NOMO-1 (cell line): ENCODE results near the gene ZNF423.

Source experiments
- DNase-seq, 2 experiments: peaks; one replicate each; lab custom pipeline; 2025; ENCODE audit not compliant: unreplicated experiment in 2 of 2; lab: John Stamatoyannopoulos, UW

ZNF423 gene

DNA sequence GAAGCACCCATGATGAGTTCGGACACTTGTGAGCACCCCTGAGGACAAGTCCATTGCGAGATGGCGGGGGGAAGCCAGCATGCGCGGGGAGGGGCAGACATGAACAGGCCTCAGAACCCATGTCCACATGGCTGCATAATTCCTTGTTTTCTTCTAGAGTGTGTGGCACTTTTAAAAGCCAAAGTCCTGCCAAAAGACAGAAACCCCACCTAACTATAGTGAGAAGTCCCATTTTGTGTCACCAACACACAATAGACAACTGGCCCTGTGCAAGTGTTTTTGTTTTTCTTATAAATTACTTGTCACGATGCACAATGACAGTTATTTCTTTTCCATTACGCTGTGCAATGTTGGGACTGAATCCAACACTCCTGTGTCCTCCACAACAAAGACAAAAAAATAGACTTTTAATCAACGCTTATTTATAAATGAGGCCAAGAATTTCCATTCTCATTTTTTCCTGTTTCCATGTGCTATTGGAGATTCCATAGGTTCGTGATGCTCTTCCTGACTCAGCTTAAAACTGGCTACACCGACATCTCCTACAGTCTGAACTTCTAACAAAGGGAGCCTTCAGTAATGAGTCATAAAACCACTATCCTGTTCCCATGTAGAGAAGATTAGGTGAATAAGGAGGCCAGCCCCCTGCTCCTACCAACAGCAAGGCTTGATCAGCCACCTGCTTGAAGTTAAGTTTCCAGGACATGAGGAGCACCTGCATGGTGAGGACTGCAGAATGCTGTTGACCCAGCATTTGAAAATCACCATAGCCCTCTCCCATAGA lies 98.9 kb downstream of the ZNF423 start:
- no peak for DNase-seq

DNA sequence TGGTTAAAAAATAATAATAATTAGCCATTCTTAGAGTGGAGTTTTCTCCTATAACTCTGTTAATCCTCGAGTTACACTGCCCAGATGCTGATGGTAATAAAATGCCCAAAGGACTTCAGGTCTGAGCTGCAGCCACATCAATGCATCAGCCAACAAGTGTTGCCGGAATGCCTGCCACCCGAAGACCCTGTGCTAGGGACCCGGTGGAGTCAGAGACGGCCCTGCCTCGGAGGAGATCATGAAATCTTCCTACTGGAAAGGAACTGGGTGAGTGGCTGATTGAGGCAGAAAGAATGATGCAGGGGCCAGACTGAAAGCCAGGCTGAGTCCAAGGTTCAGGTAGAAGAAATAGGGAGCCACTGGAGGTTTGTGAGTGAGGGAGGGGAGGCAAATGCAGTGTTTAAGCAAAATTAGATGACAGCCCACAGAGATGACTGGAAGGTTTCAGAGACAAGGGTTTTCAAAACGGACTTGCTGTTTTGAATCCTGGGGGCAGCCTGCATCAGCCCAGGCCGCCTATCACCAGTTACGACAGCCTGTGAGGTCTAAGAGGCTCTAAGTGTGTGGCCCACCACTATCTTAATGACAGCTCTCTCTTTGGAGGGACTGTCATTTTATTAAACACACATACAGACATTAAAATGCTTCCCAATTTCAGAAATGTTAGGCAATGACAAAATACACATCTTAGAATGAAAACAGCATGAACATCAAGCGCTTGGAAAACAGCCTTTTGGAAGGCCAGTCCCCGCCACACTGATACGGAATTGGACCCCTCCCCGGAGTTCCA lies 100.0 kb downstream of the ZNF423 start:
- DNase-seq: no peak

DNA sequence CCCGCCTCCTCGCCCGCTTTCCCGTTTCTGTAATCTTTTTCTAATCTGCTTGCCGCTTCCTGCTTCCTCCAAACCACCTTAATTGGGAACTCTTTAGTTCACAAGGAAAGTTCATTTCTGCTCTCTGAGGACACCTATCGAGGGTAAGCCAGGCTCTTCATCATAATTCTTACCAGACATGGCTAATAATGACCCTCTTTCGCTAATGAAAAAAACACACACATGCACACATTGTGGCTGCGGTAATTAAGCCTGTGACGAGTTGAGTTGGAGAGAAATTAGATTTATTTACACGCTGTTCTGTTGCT lies 100.6 kb downstream of the ZNF423 start:
- DNase-seq: peak in 1 of 2 experiments; percentile 32

DNA sequence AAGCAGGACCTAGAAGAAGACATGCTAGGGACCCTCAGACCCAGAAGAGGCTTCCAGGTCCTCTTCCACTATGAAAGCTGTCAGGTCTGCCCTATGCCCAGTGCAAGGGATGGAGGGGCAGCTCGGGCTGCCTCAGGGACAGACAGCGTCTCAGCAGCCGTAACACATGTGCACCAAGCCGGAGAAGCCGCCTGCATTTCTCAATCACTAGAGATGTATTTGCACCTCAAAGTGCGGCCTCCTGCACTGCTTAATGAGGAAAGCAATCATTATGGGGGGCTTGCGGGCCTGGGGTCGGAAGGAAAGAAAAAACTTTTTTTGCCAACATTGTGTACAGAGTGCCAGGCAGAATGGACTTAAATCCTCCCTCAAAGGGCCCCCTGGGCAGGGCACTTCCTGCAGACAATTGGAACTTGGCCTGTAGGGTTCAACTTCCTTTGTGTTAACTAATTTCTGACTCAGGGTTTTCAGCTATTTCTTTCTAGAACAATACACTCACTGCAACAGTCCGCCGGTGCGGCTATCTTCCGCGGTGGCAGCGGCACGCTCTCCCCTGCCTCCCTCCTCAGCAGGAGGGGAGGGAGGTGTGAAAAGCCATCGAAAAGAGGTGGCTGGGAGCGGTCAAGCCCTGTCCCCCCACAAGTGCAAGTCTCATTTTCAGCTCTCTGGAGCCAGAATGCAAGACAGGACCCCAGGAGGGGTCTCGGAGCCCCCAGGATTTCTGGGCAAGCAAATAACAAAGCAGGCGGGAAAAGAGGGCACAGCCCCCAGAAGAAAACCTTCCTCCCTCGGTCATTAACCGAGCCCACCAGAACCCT lies 101.2 kb downstream of the ZNF423 start:
- peak; percentile 64 to 78 for DNase-seq

DNA sequence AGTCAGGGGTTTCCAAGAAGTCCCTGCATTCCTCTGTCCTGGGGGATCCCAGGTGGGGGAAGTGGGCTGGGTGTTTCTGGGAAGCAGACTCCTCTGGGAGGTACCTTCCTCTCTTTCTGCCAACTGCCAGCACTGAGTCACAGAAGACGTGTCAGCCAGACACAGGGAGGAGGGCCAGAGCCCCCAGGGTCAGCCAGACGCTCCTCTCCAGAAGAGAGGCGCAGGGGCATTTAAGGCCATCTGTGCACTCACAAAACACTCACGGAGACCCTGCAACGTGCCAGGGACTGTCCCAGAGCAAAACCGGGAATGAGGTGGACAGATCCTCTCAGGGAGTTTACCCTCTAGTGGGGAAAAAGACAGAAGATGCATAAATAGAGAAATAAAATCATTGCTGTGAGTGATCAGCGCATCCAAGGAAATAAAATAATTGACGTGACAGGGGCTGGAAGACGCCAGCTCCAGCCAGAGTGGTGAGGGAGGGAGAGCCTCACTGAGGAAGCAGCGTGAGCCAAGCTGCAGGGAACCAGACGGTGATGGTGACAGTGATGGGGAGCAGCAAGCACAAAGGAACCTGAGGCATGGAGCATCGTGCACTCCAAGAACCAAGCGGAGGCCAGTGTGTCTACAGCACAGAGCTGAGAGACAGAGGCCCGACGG lies 105.4 kb downstream of the ZNF423 start:
- DNase-seq: no peak

DNA sequence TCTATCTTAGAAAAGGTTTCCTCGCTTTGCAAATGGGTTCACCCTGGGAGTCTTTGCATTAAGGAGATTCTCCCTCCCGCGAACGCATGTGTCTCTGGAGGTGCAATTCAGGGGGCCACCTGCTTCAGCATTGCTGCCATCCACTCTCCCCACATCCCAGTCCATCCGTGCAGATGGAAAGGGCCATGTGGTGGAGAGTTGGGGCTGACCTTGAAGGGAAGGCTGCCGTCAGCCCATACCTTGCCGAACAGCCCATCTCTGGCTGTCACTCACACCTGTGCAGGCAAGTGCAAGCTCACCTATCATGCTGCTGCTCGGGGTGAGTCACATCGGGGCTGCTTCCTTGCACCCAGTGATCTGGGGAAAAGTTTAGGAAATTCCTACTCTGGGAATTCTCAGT lies 106.1 kb downstream of the ZNF423 start:
- no peak for DNase-seq

DNA sequence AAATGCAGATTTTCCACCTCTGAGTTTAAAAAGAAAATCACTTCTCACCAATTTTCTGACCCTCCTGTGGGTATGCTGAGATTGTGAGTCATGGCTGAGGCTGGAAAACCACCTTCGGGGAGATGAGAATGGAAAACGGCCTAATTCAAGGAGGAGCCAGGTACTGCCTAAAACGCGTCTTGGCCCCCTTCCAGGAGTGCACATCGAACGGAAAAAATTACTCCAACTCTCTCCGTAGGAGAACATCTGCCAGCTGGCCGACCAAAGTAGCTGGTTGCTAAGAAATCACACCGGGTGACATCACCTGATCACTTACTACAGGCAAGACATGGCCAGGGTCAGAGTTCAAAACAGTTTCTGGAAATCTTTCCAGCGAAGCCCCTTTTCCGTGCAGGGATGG lies 107.6 kb downstream of the ZNF423 start:
- DNase-seq: no peak

DNA sequence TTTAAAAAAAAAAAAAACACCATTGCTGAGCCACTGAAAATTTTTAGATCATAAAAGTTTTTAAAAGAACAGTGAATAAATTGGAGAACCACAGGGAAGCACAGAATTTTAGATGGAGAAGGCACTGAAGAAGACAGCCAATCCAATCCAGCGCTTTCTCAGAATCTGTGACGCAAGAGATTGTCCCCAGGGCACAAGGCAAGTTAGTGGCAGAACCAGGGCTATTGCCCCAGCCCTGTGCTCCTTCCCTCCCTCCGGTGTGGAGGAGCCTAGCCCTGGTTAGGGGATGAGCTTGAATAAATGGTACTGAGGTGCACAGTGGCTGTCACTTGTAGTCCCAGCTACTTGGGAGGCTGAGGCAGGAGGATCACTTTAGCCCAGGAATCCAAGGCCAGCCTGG lies 108.3 kb downstream of the ZNF423 start:
- no peak for DNase-seq

DNA sequence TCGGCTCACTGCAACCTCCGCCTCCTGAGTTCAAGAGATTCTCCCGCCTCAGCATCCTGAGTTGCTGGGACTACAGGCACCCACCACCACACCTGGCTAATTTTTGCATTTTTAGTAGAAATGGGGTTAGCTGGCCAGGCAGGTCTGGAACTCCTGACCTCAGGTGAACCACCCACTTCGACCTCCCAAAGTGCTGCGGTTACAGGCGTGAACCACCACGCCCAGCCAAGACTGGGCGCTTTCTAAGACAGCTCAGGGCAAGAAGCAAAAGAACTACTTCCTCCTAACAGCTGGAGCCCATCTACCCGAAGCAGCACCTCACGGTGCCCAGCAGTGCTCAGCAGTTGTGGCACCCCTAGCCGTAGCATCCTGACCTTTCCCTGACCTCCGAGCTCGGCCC lies 109.4 kb downstream of the ZNF423 start:
- no peak for DNase-seq

DNA sequence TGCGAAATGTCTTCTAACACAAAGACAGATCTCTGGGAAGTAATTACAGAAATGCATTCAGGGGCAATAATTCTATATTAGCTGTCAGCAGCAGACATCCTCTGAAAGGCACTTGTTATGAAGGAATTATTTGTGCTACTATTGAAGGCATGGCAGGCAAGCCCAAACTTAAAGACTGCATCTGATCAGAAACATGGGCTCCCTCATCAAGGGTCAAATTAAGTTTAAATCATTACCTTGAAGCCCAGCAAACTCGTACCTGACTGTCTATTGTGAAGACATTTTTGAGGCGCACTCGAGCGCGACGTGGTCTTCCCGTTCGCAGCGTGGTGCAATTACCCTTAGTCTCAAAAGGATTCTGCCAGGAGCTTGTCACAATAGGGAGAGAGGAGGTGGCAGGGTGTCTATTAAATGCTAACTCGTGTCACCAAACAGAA lies 110.6 kb downstream of the ZNF423 start:
- DNase-seq: no peak

DNA sequence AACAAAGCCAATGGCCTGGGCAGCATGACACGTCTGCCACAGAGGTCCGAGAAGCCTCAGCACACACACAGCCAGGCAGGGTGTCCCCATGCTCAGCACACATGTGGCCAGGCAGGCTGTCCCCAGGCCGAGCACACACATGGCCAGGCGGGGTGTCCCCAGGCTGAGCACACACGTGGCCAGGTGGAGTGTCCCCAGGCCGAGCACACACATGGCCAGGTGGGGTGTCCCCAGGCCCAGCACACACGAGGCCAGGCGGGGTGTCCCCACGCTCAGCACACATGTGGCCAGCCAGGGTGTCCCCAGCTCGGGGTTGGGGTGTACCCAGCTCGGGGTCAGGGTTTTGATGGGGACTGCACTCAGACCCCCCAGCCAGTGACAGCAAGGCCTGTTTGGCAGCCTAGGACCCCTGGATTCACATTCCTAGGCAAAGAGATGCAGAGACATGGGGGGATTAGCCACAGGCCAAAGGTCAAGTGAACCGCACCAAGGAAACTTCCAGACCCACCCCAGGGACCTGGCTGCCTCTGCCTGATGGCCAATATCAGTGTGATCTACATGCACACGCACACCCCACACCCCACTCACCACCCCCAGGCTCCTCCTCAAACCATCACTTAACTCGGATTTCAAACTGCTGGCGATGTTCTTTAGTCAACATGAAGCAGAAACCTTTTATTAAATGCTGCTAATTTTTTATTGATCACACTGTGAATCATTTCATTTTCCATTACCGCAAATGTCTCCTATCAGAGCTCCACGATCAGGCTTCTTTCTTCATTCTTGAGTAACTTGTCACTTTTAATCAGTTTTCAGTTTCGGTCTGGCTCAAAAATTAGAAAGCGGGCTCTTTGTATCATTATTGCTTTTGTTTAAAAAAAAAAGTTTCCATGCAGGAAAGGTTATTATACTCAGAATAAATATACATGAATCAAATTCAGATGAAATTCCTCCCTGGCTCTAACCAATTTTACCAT lies 111.4 kb downstream of the ZNF423 start:
- no peak for DNase-seq

DNA sequence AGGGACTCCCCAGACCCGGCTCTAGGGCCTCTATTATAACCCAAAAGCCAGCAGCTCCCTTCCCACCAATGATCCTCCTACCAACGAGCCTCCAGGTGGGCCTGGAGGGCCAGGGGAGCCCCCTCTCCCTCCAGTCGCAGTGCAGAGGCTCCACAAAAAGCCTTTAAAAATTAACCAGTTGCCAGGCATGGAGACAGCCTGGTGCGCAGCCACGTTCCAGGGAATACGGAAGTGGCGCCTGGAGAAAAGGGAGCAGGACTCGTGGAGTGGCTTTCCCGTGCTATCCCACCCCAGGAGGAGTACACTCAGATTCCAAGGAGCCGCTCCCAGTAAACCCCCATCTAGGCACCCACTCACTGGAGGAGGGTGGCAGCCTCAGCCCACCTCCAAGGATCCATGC lies 112.3 kb downstream of the ZNF423 start:
- no peak for DNase-seq

DNA sequence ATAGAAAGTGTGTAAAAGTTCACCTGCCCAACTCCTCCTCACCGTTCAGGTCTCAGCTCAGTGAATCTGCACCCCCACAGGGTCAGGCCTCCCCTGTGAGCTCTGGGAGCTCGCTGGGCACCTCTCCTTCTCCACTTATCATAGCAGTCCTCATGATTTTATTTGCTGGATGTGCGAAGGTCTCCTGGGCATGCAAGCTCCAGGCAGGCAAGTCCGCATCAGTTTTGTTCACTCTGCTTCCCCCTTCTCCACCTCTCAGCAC lies 112.8 kb downstream of the ZNF423 start:
- no peak for DNase-seq

DNA sequence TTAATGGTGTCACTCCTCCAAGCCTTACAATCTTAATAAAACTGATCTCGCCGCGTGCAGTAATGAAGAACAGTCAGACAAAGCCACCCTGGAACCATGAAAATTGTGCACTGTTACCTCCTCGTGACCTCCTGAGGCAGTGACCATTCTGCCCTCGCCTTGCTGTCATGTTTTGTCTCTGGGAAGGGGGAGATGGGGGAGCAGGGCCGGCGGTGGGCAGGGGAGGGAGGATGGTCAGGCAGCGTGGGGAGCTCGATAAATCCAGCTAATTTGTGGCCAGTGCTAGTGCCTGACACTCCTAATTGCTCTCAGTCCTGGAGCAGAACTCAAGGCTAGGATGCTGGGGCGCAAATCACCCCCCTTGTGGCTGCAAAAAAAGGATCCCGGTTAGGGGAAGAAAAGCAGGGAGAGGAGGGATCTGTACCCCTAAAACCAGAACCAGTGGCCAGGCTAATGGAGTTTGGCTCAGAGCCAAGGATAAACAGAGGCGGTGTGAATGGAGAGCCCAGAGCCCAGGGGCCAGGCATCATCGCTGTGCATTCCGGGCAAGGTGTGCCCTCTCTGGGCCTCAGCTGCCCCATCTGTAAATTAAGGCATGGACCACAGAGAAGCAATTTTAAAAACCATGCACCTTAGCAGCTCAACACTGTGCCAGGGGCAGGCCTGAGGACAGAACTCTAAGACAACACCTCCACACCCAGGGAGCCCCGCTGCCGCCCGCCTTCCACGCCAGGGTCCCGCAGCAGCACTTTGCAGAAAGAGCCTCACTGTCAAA lies 113.3 kb downstream of the ZNF423 start:
- DNase-seq: no peak

DNA sequence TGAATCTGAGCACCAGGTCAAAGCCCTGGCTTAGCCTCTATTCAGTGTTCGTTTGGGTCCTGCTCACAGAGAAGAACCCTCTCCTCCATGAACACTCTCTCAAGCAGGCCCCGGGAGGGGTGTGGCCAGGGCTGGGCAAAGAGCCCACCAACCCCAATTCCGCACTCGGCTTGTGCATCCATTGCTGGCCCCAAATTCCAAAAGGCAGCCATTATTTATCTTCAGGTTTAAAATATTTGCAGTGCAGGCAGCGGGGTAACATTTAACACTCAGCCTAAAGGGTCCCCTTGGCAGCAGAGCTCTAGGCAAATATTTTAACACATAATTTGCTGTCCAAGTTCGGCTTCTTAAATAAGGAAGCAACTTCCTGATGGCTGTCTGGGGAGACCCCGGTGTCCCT lies 115.7 kb downstream of the ZNF423 start:
- no peak for DNase-seq

DNA sequence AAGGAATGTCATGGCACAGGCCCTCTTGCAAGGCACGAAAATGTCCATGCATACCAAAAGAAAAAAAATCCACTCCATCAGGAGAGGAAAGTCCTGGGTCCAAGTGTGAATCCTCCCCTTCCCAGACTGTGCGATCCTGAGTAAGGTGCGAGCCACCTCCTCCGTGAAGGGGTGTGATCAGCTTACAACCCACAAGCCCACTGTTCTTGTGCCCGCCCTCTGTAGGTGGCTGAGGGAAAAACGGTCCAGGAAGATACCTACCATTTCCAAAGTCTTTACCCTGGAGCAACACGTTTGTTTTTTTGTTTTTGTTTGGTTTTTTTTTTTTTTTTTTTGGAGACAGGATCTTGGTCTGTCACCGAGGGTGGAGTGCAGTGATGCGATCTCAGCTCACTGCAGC lies 116.5 kb downstream of the ZNF423 start:
- DNase-seq: no peak

DNA sequence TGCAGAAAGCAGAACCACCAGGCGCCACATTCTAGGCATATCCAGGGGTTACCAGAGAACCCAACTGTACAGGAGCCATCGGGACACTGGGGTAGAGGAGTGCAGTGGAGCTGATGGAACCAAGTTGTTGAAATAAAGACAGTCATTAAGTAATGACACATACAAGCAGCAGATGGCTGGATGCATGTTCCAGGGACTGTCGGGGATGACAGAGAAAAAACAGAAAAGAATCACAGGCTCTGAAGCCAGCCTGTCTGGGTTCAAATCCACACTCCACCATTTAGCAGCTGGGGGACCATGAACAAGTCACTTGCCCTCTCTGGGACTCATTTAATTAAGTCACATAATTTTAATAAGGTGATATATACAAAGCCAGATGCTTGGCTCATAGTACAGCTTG lies 117.1 kb downstream of the ZNF423 start:
- no peak for DNase-seq

DNA sequence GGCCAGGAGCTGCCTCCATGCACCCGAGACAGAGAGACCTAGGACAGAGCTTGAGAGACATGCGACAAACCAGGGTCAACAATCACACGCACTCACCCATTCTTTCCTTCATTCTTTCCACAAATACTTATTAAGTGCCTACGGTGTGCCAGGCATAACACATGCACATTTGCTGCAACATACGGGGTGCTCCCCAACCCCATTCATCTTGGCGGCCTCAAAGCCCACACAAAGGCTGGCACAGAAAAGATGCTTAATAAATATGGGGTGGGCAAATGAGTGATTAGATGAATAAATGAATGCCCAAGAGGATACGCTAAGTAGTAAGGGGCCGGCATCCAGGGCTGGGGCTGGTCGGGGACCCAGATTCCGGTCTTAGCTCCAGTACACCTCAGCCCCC lies 117.9 kb downstream of the ZNF423 start:
- DNase-seq: no peak

DNA sequence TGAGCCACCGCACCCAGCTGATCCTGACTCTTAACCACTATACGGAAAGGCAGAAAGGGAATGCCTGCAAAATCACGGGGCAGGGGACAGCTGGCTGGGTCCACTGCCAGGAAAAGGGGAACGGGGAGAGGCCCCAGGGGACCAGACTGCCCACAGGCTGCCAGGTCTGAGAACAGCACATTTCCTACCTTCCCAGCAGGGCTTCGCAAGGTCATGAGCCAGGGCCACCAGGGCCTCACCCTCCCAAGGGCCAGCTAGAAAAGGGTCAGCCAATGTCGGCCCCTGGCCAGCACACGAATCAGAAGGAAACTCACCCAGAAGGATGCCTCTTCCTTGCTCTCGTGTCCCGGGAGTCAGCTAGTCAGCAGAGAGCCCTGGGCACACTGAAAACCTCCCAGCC lies 118.4 kb downstream of the ZNF423 start:
- DNase-seq: no peak
